Stimulated activated naive CD4-positive, alpha-beta T cell (primary cell): ENCODE data around the gene PARD6G.
A peak's percentile ranks its signal among the peaks of the same experiment; 100 is the strongest.
"Not testable (repeated sequence)": the region's sequence is repeated elsewhere in the genome, so short reads cannot be mapped to it uniquely, and the experiment has no call there.

ENCODE experiments used
- DNase-seq, 6 experiments: peaks; one replicate each; lab custom pipeline; 2025; lab: John Stamatoyannopoulos, UW

Gene PARD6G, protein sequence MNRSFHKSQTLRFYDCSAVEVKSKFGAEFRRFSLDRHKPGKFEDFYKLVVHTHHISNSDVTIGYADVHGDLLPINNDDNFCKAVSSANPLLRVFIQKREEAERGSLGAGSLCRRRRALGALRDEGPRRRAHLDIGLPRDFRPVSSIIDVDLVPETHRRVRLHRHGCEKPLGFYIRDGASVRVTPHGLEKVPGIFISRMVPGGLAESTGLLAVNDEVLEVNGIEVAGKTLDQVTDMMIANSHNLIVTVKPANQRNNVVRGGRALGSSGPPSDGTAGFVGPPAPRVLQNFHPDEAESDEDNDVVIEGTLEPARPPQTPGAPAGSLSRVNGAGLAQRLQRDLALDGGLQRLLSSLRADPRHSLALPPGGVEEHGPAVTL

DNA sequence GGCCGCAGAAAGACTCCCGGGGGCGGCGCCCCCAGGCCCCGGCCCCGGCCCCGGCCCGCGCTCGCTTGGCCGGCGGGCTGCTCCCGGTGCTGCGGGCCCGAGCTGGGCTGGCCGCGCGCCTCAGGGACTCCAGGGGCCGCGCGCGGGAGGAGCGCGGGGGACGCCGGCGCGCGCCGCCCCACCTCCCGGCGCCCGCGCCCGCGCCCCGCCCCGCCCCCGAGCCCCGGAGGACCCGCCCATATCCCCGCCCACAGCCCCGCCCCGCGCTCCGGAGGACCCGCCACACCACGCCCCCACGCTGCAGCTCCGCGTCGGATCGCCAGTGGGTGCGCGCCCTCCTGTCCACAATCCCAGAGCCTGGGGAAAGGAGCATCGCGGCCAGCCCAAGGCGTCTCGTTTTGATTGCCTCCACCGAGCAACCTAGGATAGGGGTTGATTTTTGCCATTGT is at the start of gene PARD6G:
Gene PARD6G, minus strand, starts transcription at position 122 of the 449 bp plus-strand sequence. CDS start 166 bp downstream, outside the sequence.
- DNase-seq = peak in 3 of 6 experiments; percentile 16 to 30 (median 16)

DNA sequence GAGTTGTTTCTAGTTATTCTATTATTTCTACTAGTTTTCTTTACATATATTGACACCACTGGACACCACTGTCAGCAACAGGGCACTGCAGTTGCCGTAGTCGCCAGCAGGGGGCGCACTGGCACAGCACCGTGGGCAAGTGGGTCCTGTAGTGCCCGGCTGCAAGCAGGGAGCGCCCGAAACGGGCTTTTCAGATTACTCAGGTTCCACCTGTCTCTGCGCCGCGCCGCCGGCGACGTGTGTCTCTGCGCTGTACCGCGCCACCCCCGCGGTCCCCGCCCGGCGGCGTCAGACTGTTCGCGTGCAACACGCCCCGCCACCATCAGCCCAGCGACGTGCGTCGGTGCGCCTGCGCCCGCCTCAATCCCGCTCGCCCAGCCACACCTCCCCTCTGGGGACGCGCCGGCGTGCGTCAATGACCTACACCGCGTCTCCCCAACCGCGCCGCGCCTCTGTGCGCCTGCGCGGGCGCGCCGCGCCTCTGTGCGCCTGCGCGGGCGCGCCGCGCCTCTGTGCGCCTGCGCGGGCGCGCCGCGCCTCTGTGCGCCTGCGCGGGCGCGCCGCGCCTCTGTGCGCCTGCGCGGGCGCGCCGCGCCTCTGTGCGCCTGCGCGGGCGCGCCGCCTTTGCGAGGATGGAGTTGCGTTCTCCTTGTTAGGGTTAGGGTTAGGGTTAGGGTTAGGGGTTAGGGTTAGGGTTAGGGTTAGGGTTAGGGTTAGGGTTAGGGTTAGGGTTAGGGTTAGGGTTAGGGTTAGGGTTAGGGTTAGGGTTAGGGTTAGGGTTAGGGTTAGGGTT is 15.1 kb upstream of the PARD6G start:
- DNase-seq = not testable (repeated sequence)

DNA sequence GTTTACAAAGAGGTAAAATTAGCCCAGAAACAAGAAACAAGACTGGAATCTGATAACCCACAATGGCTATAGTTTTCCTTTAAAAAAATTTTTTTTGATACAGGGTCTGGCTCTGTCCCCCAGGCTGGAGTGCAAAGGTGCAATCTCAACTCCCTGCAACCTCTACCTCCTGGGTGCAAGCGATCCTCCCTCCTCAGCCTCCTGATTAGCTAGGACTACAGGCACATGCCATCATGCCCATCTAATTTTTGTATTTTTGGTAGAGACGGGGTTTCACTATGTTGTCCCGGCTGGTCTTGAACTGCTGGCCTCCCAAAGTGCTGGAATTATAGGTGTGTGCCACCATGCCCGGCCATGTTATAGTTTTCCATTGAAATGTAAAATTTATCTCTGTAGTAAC is 12.3 kb upstream of the PARD6G start:
- no peak for DNase-seq

DNA sequence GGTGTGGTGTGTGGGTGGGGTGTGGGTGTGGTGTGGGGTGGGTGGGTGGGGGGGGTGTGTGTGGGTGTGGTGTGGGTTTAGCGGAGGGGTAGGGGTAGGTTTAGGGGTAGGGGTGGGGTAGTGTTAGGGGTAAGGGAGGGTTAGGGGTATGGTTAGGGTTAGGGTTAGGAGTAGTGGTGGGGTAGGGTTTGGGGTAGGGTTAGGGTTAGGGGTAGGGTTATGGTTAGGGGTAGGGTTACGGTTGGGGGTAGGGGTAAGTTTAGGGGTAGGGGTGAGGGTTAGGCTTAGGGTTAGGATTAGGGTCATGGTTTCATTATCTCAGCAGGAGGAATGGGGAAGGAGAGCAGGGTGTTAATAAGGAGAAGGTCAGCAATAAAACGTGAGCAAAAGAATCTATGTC is 11.3 kb upstream of the PARD6G start:
- DNase-seq = no peak

- not testable (repeated sequence) for DNase-seq
Observed at GRCh38 chr18:80257579-80258543, 10.5 kb upstream of the PARD6G start.

DNA sequence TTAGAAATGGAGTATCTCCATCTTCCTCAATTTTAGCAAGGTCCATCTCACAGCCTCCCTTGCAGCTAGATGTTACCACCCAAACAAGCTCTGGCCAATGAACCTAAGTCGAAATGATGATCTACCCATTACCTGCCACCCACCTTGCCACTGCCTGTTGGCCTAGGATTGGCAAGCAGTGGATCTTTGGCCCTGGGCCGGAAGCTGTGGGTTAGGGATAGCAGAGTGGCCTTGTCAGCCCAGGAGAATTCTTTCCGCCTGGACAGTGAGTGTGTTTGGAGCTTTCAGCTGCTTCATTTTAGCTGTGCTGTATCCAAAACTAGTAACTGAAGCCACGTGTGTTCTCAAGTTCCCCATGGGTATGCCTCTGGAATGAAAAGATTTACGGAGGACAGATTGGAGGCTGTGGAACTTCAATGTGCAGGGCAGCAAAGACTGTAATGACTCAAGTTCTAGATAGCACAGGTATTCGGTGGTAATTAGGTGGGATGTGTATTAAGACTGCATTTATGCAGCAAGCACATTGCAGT is 7.7 kb upstream of the PARD6G start:
- DNase-seq = no peak

DNA sequence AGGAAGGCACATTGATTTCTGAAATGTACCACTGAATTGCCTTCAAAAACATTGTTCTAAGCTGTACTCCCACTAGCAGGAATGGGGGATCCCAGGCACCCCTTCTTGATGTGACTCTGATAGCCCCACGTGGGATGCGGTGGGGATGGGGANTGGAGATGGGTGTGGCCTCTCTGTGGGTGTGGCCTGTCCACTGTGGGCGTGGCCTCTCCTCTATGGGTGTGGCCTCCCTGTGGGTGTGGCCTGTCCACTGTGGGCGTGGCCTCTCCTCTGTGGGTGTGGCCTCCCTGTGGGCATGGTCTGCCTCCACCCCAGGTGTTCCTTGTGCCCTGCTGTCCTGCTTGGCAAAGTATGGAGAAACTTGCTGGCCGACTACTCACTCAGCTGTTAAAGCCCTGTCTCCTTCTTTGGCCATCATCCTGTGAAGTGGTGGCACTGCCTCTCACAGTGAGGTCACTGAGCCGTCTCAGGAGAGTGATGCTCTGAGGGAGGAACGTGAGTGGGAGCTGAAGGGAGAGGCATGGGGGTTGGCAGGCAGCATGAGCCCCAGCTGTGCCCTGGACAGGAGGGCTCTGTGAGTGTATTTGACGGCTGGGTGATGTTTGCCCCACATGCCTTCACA is 6.7 kb upstream of the PARD6G start:
- peak in 1 of 6 experiments; percentile 5 for DNase-seq

DNA sequence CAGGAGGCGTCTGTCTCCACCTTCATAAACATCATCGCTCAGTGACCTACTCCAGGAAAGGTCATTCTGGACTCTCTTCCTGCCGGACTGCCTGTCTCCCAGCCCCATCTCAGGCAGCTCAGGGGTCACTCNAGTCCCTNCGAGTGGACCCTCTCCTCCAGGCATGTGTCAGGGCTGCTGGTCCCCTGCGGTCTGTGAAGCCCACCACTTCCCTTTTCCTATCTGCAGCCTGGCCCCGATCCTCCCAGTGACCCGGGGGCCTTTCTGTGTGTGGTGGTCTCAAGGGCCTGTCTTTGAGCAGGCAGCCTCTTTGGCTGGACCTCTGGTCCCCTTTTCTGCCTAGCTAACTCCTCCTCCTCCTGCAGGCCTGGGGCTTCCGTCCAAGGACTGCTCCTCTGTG is 5.9 kb upstream of the PARD6G start:
- no peak for DNase-seq

DNA sequence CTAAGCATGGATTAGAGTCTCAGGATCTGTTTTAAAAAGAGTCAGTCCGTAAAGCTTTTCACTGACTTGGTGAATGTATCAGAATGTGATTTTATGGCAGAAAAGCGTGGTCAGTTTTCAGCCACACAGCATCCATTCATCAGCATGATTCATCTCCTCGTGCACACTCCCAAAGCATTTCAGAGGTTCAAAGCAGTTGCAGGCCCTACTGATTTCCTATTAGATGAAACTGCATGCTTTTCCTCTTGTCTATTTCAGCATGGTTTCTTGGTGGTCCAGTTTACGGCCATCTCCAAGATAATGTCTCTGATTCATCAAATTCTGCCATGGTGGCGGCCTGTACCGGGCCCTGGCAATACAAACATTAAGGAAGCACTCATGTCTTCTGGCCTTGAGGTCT is 4.8 kb upstream of the PARD6G start:
- DNase-seq = no peak

DNA sequence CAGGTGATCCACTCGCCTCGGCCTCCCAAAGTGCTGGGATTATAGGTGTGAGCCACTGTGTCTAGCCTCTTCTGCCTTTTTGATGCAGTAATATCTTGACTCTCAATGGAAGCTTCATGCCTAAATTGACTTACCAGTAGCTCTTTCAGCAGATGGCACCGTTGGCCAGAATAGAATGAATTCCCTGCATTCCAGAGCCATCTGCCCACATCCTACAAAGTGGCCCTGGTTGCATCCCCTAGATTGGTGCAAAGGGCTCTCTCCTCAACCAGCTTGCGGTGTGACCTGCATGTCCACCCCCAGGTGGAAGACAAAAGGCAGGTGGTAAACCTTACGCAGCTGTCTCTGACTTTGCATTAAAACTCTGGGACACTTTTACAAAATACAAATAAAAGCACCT is 4.4 kb upstream of the PARD6G start:
- DNase-seq = no peak

GRCh38 chr18:80250740-80251364 is 3.5 kb upstream of the PARD6G start:
- DNase-seq = no peak

- no peak for DNase-seq
Observed at GRCh38 chr18:80249217-80250093, 2.1 kb upstream of the PARD6G start.

GRCh38 chr18:80246445-80247392 is 595 bp downstream of the PARD6G start:
- DNase-seq = no peak

- DNase-seq = no peak
Observed at GRCh38 chr18:80245781-80246444, 1.4 kb downstream of the PARD6G start.

DNA sequence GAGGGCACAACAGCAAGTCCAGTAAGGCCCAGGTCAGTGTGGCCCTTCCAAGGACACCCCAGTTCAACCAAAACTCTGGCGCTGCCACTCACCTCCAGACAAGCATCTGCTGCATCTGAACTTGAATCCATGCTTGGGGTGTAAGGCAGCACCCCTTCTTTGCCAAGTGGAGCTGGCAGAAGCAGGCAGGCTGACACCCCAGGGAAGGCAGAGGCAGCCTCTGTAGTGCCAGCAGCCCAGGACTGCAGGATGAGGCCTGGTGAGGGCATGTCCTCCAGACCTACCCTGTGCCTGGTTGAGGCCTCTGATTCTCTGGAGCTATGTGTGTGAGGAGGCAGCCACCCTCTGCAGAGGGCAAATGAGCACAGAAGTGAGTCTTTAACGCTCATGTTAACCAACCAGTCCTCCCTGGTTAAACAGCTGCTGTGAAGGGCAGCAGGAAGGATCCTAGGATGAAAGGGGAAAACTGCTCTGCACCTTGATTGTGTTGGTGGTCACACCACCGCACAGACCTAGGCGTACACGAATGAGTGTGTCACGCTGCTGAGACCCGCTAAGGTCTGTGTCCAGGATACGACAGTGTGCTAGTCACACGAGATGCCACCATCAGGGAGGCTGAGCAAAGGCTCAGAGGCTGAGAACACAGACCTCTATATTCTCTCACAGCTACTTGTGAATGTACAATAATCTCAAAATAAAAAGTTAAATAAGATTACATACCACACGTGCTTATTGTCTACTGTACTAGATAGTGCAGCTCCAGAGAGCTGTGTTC is 2.2 kb downstream of the PARD6G start:
- DNase-seq = no peak

DNA sequence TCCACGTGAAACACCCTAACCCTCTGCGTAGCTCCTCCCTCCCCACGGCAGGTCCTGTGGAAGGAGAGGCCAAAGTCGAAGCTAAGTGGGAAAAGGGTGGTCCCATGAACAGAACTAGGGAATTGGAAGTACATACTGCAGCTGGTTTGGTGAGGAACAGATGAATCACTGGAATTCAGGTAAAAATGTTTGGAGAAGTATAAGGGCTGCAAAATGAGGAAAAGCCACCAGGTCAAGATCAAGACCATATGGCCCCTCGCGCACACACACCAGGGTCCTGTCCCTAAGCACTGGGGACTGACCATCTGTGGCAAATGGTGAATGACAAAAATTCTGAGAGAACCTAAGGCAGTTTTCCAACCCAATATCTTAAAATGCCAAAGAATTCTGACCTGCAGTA is 3.1 kb downstream of the PARD6G start:
- no peak for DNase-seq

DNA sequence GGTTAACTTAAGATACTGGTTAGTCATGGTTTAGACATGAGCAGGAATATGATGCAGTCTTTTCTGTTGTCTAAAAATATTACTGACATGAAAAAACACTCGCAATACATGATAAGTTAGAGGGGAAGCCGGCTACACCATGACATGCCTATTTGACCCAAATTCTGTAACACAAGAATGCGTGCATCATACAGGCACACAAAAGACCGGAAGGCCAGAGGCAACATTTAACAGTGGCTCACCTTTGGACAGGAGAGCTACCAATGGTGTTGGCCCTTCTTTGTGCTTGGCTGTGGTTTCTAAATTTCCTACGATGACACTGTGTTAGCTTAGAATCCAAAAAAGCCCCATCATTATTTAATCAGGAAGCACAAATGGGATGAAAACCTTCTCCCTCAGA is 4.1 kb downstream of the PARD6G start:
- no peak for DNase-seq
